GM23248 (cell line): Measurements from ENCODE around the gene ZNF26.
"Not testable (repeated sequence)": the region's sequence is repeated elsewhere in the genome, so short reads cannot be mapped to it uniquely, and the experiment has no call there.

Experiments used
- EZH2 ChIP-seq: fragments of 200-600 bp; sonication (generic); IDR thresholded peaks from 2 replicates; pipeline ENCODE4 v1.6.1; 2018; ENCODE audit warnings: antibody characterized with exemption, mild to moderate bottlenecking; ENCODE audit not compliant: insufficient read depth, poor library complexity, severe bottlenecking
- EZH2phosphoT487 ChIP-seq: fragments of 200-600 bp; sonication (generic); IDR thresholded peaks from 2 replicates; pipeline ENCODE4 v1.6.1; 2018; ENCODE audit warnings: antibody characterized with exemption, moderate library complexity, mild to moderate bottlenecking, low read depth; ENCODE audit not compliant: insufficient read depth

DNA sequence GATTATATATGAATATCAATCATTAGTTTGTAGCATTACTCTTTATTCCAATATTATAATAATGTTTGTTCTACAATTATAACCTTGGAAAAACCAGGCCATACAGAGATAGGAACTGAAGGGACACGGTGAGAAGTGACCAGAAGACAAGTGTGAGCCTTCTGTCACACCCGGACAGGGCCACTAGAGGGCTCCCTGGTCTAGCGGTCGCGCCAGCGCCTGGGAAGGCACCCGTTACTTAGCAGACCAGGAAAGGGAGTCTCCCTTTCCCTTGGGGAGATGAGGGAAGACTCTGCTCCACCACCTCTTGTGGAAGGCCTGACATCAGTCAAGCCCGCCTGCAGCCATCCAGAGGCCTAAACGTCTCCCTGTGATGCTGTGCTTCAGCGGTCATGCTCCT, 22.2 kb upstream of the ZNF26 start:
- TF ChIP-seq EZH2phosphoT487, EZH2: not testable (repeated sequence)
